ENCODE data around the gene ESF1. TPM values are rescaled to one million over a fixed set of nuclear protein-coding genes. Genes with fewer than 3 reads are reported as not detected.
A peak's percentile ranks its signal among the peaks of the same experiment; 100 is the strongest.
"Not testable (repeated sequence)": the region's sequence is repeated elsewhere in the genome, so short reads cannot be mapped to it uniquely, and the experiment has no call there.

ESF1 gene
- total and polyA plus RNA-seq, 7 experiments from 2014 or later: 7.2 to 16.9 (median 10.7) TPM

DNA sequence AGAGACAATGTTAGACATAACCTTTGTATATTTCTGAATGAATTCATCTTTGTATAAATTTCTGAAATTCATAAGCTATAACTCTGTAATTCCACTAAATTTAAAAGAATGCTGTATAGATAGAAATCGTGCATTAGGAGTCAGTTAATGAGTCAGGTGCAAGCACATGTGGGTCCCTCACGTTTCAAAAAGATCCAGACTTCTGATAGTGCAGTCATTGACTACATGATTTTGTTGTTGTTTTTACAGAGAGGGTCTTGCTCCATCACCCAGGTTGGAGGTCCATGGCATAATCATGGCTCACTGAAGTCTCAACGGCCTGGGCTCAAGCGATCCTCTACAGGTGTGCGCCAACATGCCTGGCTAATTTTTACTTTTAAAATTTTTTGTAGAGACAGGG, 14.6 kb downstream of the ESF1 start:
- H3K4me1 Mint-ChIP-seq: peaks cover 2 to 19% (median 5%) of the 10 kb centered on the region in 7 donors
- intact Hi-C loops (cut with micrococcal nuclease): loop anchor here (5.0 kb wide), 3 partner anchors 158 to 843 kb away; no protein-coding TSS in a partner anchor
- CTCF ChIA-PET: interaction anchor here (0.6 to 0.7 kb wide), 2 partner anchors 19 to 158 kb away, joined by 3 to 4 read pairs; no protein-coding TSS in a partner anchor

GRCh38 chr20:13765868-13766416, 18.8 kb downstream of the ESF1 start:
- Mint-ChIP-seq H3K9me3 (peaks cover 0 to 19% (median 9%) of the 10 kb centered on the region in 11 donors), H3K4me3 (no peak overlapping the region), H3K27ac (peak overlapping the region in 1 of 9 donors; percentile 34), H3K27me3 (no peaks in the 10 kb centered on the region), H3K4me1 (peaks cover 0 to 19% (median 5%) of the 10 kb centered on the region in 7 donors), H3K36me3 (peaks cover 18 to 60% (median 41%) of the 10 kb centered on the region in 5 donors)
- H3K4me1 ChIP-seq (ENCODE audit: control insufficient read depth in 2 of 2, insufficient read depth in 2 of 2, low read length in 2 of 2): no peaks in the 10 kb centered on the region
- intact Hi-C loops (cut with micrococcal nuclease): no loop called here
- POLR2A ChIA-PET: no interaction called here
- peaks cover 0 to 3% (median 0%) of the 10 kb centered on the region in 3 experiments for H3K9me3 ChIP-seq (ENCODE audit: control insufficient read depth in 2 of 3, low read length in 3 of 3)
- CTCF ChIA-PET: interaction anchor here (1.4 kb wide), 1 partner anchor 9 kb away, joined by 3 read pairs; no protein-coding TSS in a partner anchor
- no peak overlapping the region for H3K27ac ChIP-seq (ENCODE audit: low read depth, low read length)
- DNase-seq (no peak), ATAC-seq (no peak)
- peaks cover 20 to 61% (median 21%) of the 10 kb centered on the region in 3 experiments for H3K36me3 ChIP-seq (ENCODE audit: control insufficient read depth in 2 of 3, insufficient read depth in 3 of 3, low read length in 3 of 3)
- H3K4me3 ChIP-seq (ENCODE audit: low read length): no peak overlapping the region
- H3K27me3 ChIP-seq (ENCODE audit: control insufficient read depth in 2 of 2, insufficient read depth in 2 of 2, low read length in 2 of 2): no peaks in the 10 kb centered on the region

More for the DNA sequence above, 14.6 kb downstream of the ESF1 start:
- Mint-ChIP-seq H3K27ac (no peak overlapping the region), H3K9me3 (peaks cover 0 to 19% (median 9%) of the 10 kb centered on the region in 11 donors), H3K4me3 (no peak overlapping the region), H3K36me3 (peaks cover 18 to 59% (median 54%) of the 10 kb centered on the region in 5 donors), H3K27me3 (no peaks in the 10 kb centered on the region)
- Histone ChIP-seq H3K4me1 (ENCODE audit: control insufficient read depth in 2 of 2, insufficient read depth in 2 of 2, low read length in 2 of 2) (no peaks in the 10 kb centered on the region), H3K36me3 (ENCODE audit: control insufficient read depth in 2 of 3, insufficient read depth in 3 of 3, low read length in 3 of 3) (peaks cover 15 to 57% (median 19%) of the 10 kb centered on the region in 3 experiments), H3K27ac (ENCODE audit: low read depth, low read length) (no peak overlapping the region), H3K27me3 (ENCODE audit: control insufficient read depth in 2 of 2, insufficient read depth in 2 of 2, low read length in 2 of 2) (no peaks in the 10 kb centered on the region), H3K4me3 (ENCODE audit: low read length) (no peak overlapping the region), H3K9me3 (ENCODE audit: control insufficient read depth in 2 of 3, low read length in 3 of 3) (peaks cover 0 to 3% (median 0%) of the 10 kb centered on the region in 3 experiments)
- POLR2A ChIA-PET: no interaction called here
- DNase-seq (no peak), ATAC-seq (no peak)

DNA sequence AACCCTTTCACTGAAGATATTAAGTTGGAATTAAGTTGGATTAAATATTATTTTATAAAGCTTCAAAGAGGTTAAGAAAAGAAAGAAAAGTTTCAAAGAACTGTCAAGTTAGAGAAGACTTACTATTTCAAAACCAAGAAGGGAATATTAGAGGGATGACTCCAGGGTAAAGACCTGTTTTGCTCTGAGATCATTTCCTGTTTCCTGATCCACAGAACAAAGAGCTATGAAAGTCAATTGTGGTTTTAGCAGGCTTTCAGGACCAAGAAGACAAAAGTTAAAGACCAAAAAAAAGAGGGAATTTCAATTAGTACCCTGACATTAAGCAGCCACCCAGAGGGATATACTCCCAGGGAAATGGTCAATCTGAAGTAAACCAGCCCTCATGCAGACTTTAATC, 19.4 kb downstream of the ESF1 start:
- peaks cover 18 to 57% (median 40%) of the 10 kb centered on the region in 5 donors for H3K36me3 Mint-ChIP-seq
- DNase-seq (no peak), ATAC-seq (no peak)
- Histone ChIP-seq H3K4me3 (ENCODE audit: low read length) (no peak overlapping the region), H3K4me1 (ENCODE audit: control insufficient read depth in 2 of 2, insufficient read depth in 2 of 2, low read length in 2 of 2) (no peaks in the 10 kb centered on the region), H3K36me3 (ENCODE audit: control insufficient read depth in 2 of 3, insufficient read depth in 3 of 3, low read length in 3 of 3) (peaks cover 19 to 59% (median 21%) of the 10 kb centered on the region in 3 experiments), H3K9me3 (ENCODE audit: control insufficient read depth in 2 of 3, low read length in 3 of 3) (peaks cover 0 to 3% (median 0%) of the 10 kb centered on the region in 3 experiments), H3K27ac (ENCODE audit: low read depth, low read length) (no peak overlapping the region), H3K27me3 (ENCODE audit: control insufficient read depth in 2 of 2, insufficient read depth in 2 of 2, low read length in 2 of 2) (no peaks in the 10 kb centered on the region)
- H3K4me1 Mint-ChIP-seq: peaks cover 0 to 19% (median 5%) of the 10 kb centered on the region in 7 donors
- intact Hi-C loops (cut with micrococcal nuclease): no loop called here
- no peak overlapping the region for H3K4me3 Mint-ChIP-seq
- H3K27me3 Mint-ChIP-seq: no peaks in the 10 kb centered on the region
- POLR2A ChIA-PET: no interaction called here
- CTCF ChIA-PET: no interaction called here
- peak overlapping the region in 1 of 9 donors; percentile 34 for H3K27ac Mint-ChIP-seq
- peaks cover 0 to 19% (median 9%) of the 10 kb centered on the region in 11 donors for H3K9me3 Mint-ChIP-seq

DNA sequence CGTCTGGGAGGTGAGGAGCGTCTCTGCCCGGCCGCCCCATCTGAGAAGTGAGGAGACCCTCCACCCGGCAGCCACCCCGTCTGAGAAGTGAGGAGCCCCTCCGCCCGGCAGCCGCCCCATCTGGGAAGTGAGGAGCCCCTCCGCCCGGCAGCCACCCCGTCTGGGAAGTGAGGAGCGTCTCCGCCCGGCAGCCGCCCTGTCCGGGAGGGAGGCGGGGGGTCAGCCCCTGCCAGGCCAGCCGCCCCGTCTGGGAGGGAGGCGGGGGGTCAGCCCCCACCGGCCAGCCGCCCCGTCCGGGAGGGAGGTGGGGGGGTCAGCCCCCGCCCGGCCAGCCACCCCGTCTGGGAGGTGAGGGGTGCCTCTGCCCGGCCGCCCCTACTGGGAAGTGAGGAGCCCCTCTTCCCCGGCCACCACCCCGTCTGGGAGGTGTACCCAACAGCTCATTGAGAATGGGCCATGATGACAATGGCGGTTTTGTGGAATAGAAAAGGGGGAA, 24.2 kb downstream of the ESF1 start:
- peaks cover 13 to 45% (median 13%) of the 10 kb centered on the region in 3 experiments for H3K36me3 ChIP-seq (ENCODE audit: control insufficient read depth in 2 of 3, insufficient read depth in 3 of 3, low read length in 3 of 3)

GRCh38 chr20:13758884-13759283, 25.8 kb downstream of the ESF1 start:
- H3K36me3 Mint-ChIP-seq: peaks cover 13 to 30% (median 16%) of the 10 kb centered on the region in 5 donors
- CTCF ChIA-PET: no interaction called here

More for the DNA sequence above, 24.2 kb downstream of the ESF1 start:
- ATAC-seq; H3K9me3 ChIP-seq (ENCODE audit: control insufficient read depth in 2 of 3, low read length in 3 of 3); CTCF ChIA-PET; H3K27me3 ChIP-seq (ENCODE audit: control insufficient read depth in 2 of 2, insufficient read depth in 2 of 2, low read length in 2 of 2); H3K4me3 ChIP-seq (ENCODE audit: low read length); H3K4me3 Mint-ChIP-seq; H3K27me3 Mint-ChIP-seq; DNase-seq; H3K27ac Mint-ChIP-seq; POLR2A ChIA-PET; H3K4me1 ChIP-seq (ENCODE audit: control insufficient read depth in 2 of 2, insufficient read depth in 2 of 2, low read length in 2 of 2); H3K27ac ChIP-seq (ENCODE audit: low read depth, low read length); H3K9me3 Mint-ChIP-seq; intact Hi-C loops (cut with micrococcal nuclease): not testable (repeated sequence)
- H3K36me3 Mint-ChIP-seq: peaks cover 16 to 45% (median 28%) of the 10 kb centered on the region in 5 donors
- peaks cover 0 to 11% (median 4%) of the 10 kb centered on the region in 7 donors for H3K4me1 Mint-ChIP-seq

GRCh38 chr20:13756551-13756950, 28.2 kb downstream of the ESF1 start:
- no peak for DNase-seq
- Histone ChIP-seq H3K27me3 (ENCODE audit: control insufficient read depth in 2 of 2, insufficient read depth in 2 of 2, low read length in 2 of 2) (no peaks in the 10 kb centered on the region), H3K27ac (ENCODE audit: low read depth, low read length) (no peak overlapping the region), H3K4me3 (ENCODE audit: low read length) (no peak overlapping the region), H3K4me1 (ENCODE audit: control insufficient read depth in 2 of 2, insufficient read depth in 2 of 2, low read length in 2 of 2) (no peaks in the 10 kb centered on the region), H3K9me3 (ENCODE audit: control insufficient read depth in 2 of 3, low read length in 3 of 3) (no peaks in the 10 kb centered on the region), H3K36me3 (ENCODE audit: control insufficient read depth in 2 of 3, insufficient read depth in 3 of 3, low read length in 3 of 3) (peaks cover 4 to 30% (median 11%) of the 10 kb centered on the region in 3 experiments)
- CTCF ChIA-PET: no interaction called here
- Mint-ChIP-seq H3K27me3 (no peaks in the 10 kb centered on the region), H3K36me3 (peaks cover 11 to 25% (median 16%) of the 10 kb centered on the region in 5 donors), H3K4me3 (no peak overlapping the region), H3K4me1 (peaks cover 0 to 3% (median 0%) of the 10 kb centered on the region in 7 donors), H3K9me3 (no peaks in the 10 kb centered on the region), H3K27ac (no peak overlapping the region)
- intact Hi-C loops (cut with micrococcal nuclease): no loop called here
- POLR2A ChIA-PET: no interaction called here
- no peak for ATAC-seq

More at GRCh38 chr20:13758884-13759283, 25.8 kb downstream of the ESF1 start:
- Mint-ChIP-seq H3K9me3 (no peaks in the 10 kb centered on the region), H3K4me3 (no peak overlapping the region), H3K27me3 (no peaks in the 10 kb centered on the region), H3K27ac (no peak overlapping the region), H3K4me1 (peaks cover 0 to 3% (median 0%) of the 10 kb centered on the region in 7 donors)
- Histone ChIP-seq H3K36me3 (ENCODE audit: control insufficient read depth in 2 of 3, insufficient read depth in 3 of 3, low read length in 3 of 3) (peaks cover 4 to 39% (median 17%) of the 10 kb centered on the region in 3 experiments), H3K4me3 (ENCODE audit: low read length) (no peak overlapping the region), H3K27me3 (ENCODE audit: control insufficient read depth in 2 of 2, insufficient read depth in 2 of 2, low read length in 2 of 2) (no peaks in the 10 kb centered on the region), H3K9me3 (ENCODE audit: control insufficient read depth in 2 of 3, low read length in 3 of 3) (no peaks in the 10 kb centered on the region), H3K27ac (ENCODE audit: low read depth, low read length) (no peak overlapping the region), H3K4me1 (ENCODE audit: control insufficient read depth in 2 of 2, insufficient read depth in 2 of 2, low read length in 2 of 2) (no peaks in the 10 kb centered on the region)
- no peak for ATAC-seq
- no peak for DNase-seq
- intact Hi-C loops (cut with micrococcal nuclease): no loop called here
- POLR2A ChIA-PET: no interaction called here
